H1 (cell line): ENCODE measurements around the gene MARK3. TPM values are rescaled to one million over a fixed set of nuclear protein-coding genes. Genes with fewer than 3 reads are reported as not detected.

Experiments
- CTCF ChIA-PET: fragments of 300-600 bp; sonication (Branson Sonifier 250); formaldehyde crosslinking; loops from one replicate; lab custom pipeline; 2021; ENCODE audit not compliant: partially characterized antibody; lab: Charles Lee
- POLR2A ChIA-PET: fragments of 300-600 bp; sonication (Branson Sonifier 250); formaldehyde crosslinking; loops from one replicate; lab custom pipeline; 2021; ENCODE audit warnings: inconsistent platforms; ENCODE audit not compliant: partially characterized antibody; lab: Charles Lee
- DNase-seq, 2 experiments: peaks; one replicate each; pipeline versions ENCODE4 v3.0.0 to v3.0.0-alpha.2; 2010 to 2022; ENCODE audit warnings: low spot score in 2 of 2, low read depth in 1 of 2, mixed read lengths in 1 of 2
- FAIRE-seq: peaks from 2 replicates; lab custom pipeline; 2011; peaks lifted over from hg19 to GRCh38; lab: Jason Lieb, UNC
- H2AFZ ChIP-seq: 2 replicates; pipeline ENCODE4 v1.8.1; 2012; ENCODE audit warnings: low read length, inconsistent platforms
- H2AK5ac ChIP-seq: 2 replicates; pipeline ENCODE4 v1.6.1; 2013; ENCODE audit warnings: low read depth, low read length
- H2BK120ac ChIP-seq: replicated peaks from 2 replicates; pipeline ENCODE3; 2013; ENCODE audit warnings: low read depth, low read length, inconsistent platforms
- H2BK12ac ChIP-seq: 2 replicates; pipeline ENCODE4 v1.6.1; 2013; ENCODE audit warnings: low read depth, low read length
- H2BK15ac ChIP-seq: 2 replicates; pipeline ENCODE4 v1.6.1; 2013; ENCODE audit warnings: low read length
- H2BK20ac ChIP-seq: 2 replicates; pipeline ENCODE4 v1.6.1; 2013; ENCODE audit warnings: low read length
- H2BK5ac ChIP-seq: 2 replicates; pipeline ENCODE4 v1.6.1; 2013; ENCODE audit warnings: low read depth, low read length
- H3K14ac ChIP-seq: 2 replicates; pipeline ENCODE4 v1.6.1; 2013; ENCODE audit warnings: inconsistent platforms; ENCODE audit not compliant: insufficient read length
- H3K18ac ChIP-seq: 2 replicates; pipeline ENCODE4 v1.6.1; 2013; ENCODE audit warnings: low read length; ENCODE audit errors: extremely low read depth
- H3K23ac ChIP-seq: 2 replicates; pipeline ENCODE4 v1.6.1; 2013; ENCODE audit warnings: inconsistent platforms; ENCODE audit not compliant: insufficient read length
- H3K23me2 ChIP-seq: 2 replicates; pipeline ENCODE4 v1.6.1; 2013; ENCODE audit warnings: low read depth, low read length
- H3K27ac ChIP-seq: 2 replicates; pipeline ENCODE4 v1.6.1; 2011; ENCODE audit warnings: low read depth, low read length, inconsistent platforms
- H3K27me3 ChIP-seq, 4 experiments: replicated peaks in 1 of 4; 1 replicate in 1 of 4; 2 replicates in 3 of 4; pipeline versions ENCODE4 v1.6.1 to v1.8.1; 2011 to 2013; ENCODE audit warnings: low read length in 3 of 4, mild to moderate bottlenecking in 3 of 4, inconsistent platforms in 2 of 4, mixed read lengths in 2 of 4, moderate library complexity in 1 of 4; ENCODE audit not compliant: control insufficient read depth in 3 of 4, insufficient read depth in 3 of 4; ENCODE audit errors: extremely low read depth in 1 of 4
- H3K36me3 ChIP-seq, 4 experiments: 2 replicates each; pipeline versions ENCODE4 v1.6.1 to v1.8.1; 2011 to 2013; ENCODE audit warnings: mild to moderate bottlenecking in 4 of 4, low read length in 3 of 4, moderate library complexity in 2 of 4, control low read depth in 1 of 4, inconsistent platforms in 1 of 4; ENCODE audit not compliant: insufficient read depth in 4 of 4, control insufficient read depth in 2 of 4
- H3K4ac ChIP-seq: replicated peaks from 2 replicates; pipeline ENCODE3; 2013; ENCODE audit warnings: low read length, low read depth, mixed read lengths, inconsistent platforms; ENCODE audit not compliant: insufficient read length
- H3K4me1 ChIP-seq, 4 experiments: replicated peaks in 1 of 4; 1 replicate in 1 of 4; 2 replicates in 3 of 4; pipeline versions ENCODE4 v1.6.1 to v1.8.1; 2011 to 2013; ENCODE audit warnings: low read length in 3 of 4, inconsistent platforms in 2 of 4, mixed read lengths in 1 of 4; ENCODE audit not compliant: insufficient read depth in 4 of 4, control insufficient read depth in 3 of 4
- H3K4me2 ChIP-seq, 2 experiments: 2 replicates each; pipeline versions ENCODE4 v1.6.1 to v1.8.1; 2011 to 2013; ENCODE audit warnings: low read depth in 2 of 2, low read length in 2 of 2, control low read depth in 1 of 2, inconsistent platforms in 1 of 2, mild to moderate bottlenecking in 1 of 2; ENCODE audit not compliant: insufficient read depth in 1 of 2
- H3K4me3 ChIP-seq, 4 experiments: fragments of 200-600, 300-600 bp in 1 of 4; sonication (generic), shearing (Covaris generic), sonication (Bioruptor Twin) in 1 of 4; 2 replicates each; pipeline versions ENCODE4 v1.5.1 to v1.8.1; 2011 to 2016; ENCODE audit warnings: low read length in 4 of 4, low read depth in 3 of 4, control low read depth in 2 of 4, inconsistent platforms in 2 of 4, mild to moderate bottlenecking in 2 of 4, mixed read lengths in 1 of 4, moderate library complexity in 1 of 4; ENCODE audit not compliant: insufficient read depth in 2 of 4; ENCODE audit errors: extremely low read depth in 1 of 4
- H3K56ac ChIP-seq: replicated peaks from 2 replicates; pipeline ENCODE3; 2013; ENCODE audit warnings: low read depth, mild to moderate bottlenecking, mixed read lengths, low read length, inconsistent platforms; ENCODE audit not compliant: insufficient read length
- H3K79me1 ChIP-seq: 2 replicates; pipeline ENCODE4 v1.6.1; 2013; ENCODE audit warnings: low read depth, low read length, control low read depth
- H3K79me2 ChIP-seq, 2 experiments: 2 replicates each; pipeline versions ENCODE4 v1.6.1 to v1.8.1; 2012 to 2013; ENCODE audit warnings: low read length in 2 of 2, mild to moderate bottlenecking in 2 of 2, inconsistent platforms in 1 of 2; ENCODE audit not compliant: insufficient read depth in 2 of 2, control insufficient read depth in 1 of 2
- H3K9ac ChIP-seq, 4 experiments: replicated peaks in 1 of 4; 1 replicate in 1 of 4; 2 replicates in 3 of 4; pipeline versions ENCODE4 v1.6.1 to v1.8.1; 2011 to 2013; ENCODE audit warnings: low read depth in 3 of 4, low read length in 3 of 4, control low read depth in 2 of 4, mild to moderate bottlenecking in 2 of 4, moderate library complexity in 2 of 4, inconsistent platforms in 1 of 4; ENCODE audit errors: extremely low read depth in 1 of 4
- H3K9me3 ChIP-seq, 2 experiments: 2 replicates each; pipeline versions ENCODE4 v1.6.1 to v1.8.1; 2012 to 2013; ENCODE audit warnings: mild to moderate bottlenecking in 2 of 2, moderate library complexity in 2 of 2, control low read depth in 1 of 2, inconsistent platforms in 1 of 2, low read depth in 1 of 2, low read length in 1 of 2, mixed read lengths in 1 of 2; ENCODE audit not compliant: insufficient read depth in 2 of 2
- H4K20me1 ChIP-seq, 2 experiments: replicated peaks in 1 of 2; 2 replicates each; pipeline versions ENCODE3 to v1.8.1; 2011 to 2013; ENCODE audit warnings: inconsistent platforms in 2 of 2, low read length in 2 of 2, mild to moderate bottlenecking in 1 of 2; ENCODE audit not compliant: insufficient read depth in 2 of 2, control insufficient read depth in 1 of 2
- H4K5ac ChIP-seq: 2 replicates; pipeline ENCODE4 v1.6.1; 2013; ENCODE audit warnings: low read length, low read depth, mixed read lengths, inconsistent platforms; ENCODE audit not compliant: insufficient read length
- H4K8ac ChIP-seq: 2 replicates; pipeline ENCODE4 v1.8.0; 2013; ENCODE audit warnings: mild to moderate bottlenecking, moderate library complexity, low read length, inconsistent platforms; ENCODE audit not compliant: insufficient read depth; ENCODE audit errors: extremely low read depth
- H4K91ac ChIP-seq: replicated peaks from 2 replicates; pipeline ENCODE3; 2013; ENCODE audit warnings: low read length, mixed read lengths, inconsistent platforms; ENCODE audit not compliant: insufficient read length
- CBX8 ChIP-seq: fragments of 300-800, 300-1000 bp; sonication (generic); IDR thresholded peaks from 2 replicates; pipeline ENCODE4 v1.7.1; 2016; ENCODE audit warnings: low read depth, low read length, borderline replicate concordance
- RNF2 ChIP-seq: fragments of 200-900, 300-1000 bp; sonication (generic); IDR thresholded peaks from 2 replicates; pipeline ENCODE4 v1.7.1; 2016; ENCODE audit warnings: borderline replicate concordance, low read depth, mild to moderate bottlenecking, antibody characterized with exemption, low read length; ENCODE audit not compliant: poor library complexity, severe bottlenecking; ENCODE audit errors: missing control alignments
- WGBS, 2 experiments: shearing (Covaris generic) in 1 of 2; methylation state at CpG; one replicate each; pipeline versions ENCODE4 v1.1.6 to v1.1.7; 2013 to 2015; ENCODE audit warnings: low lambda C conversion rate in 2 of 2, mixed read lengths in 2 of 2, inconsistent platforms in 1 of 2, low coverage in 1 of 2, missing lambda C conversion rate in 1 of 2; ENCODE audit not compliant: insufficient replicate concordance in 2 of 2, insufficient coverage in 1 of 2, insufficient read length in 1 of 2; ENCODE audit errors: extremely low coverage in 1 of 2, missing lambda C conversion rate in 1 of 2; 5-methylcytosine and 5-hydroxymethylcytosine counted together
- polyA plus RNA-seq, 7 experiments: library from polyadenylated mRNA; depleted of rRNA in 3 of 7; stranded (reverse) in 5 of 7; unstranded in 2 of 7; fragments of >200 nt in 5 of 7; fragments of 200-250 nt in 2 of 7; gene quantifications; 1 replicate in 5 of 7; 2 replicates in 1 of 7; 4 replicates in 1 of 7; pipeline versions ENCODE4 v1.2.1 to v1.2.3, GENCODE V29; 2011 to 2013; ENCODE audit warnings: missing spikeins in 2 of 7, mixed read lengths in 2 of 7
- total RNA-seq: library from RNA; stranded (reverse); fragmentation: NEBNext Ultra II Directional; extraction: Animal tissue kit (Norgen Biotek cat#: 25700); gene quantifications from 2 replicates; pipeline ENCODE4 v1.2.1, GENCODE V29; 2021

MARK3 gene
- total and polyA plus RNA-seq, 2 of the 8 experiments (the other 6 are each of a cell fraction or from before 2014, with no cell fraction given): 39.4 to 76.9 TPM

GRCh38 chr14:103509864-103510723 lies 124.9 kb downstream of the MARK3 start:
- Histone ChIP-seq H3K56ac (no peak overlapping the region), H3K9me3 (no peaks in the 10 kb centered on the region), H3K23me2 (no peaks in the 10 kb centered on the region), H3K4me2 (no peak overlapping the region), H3K79me1 (no peaks in the 10 kb centered on the region), H2AFZ (no peak overlapping the region), H3K4ac (no peak overlapping the region), H2BK20ac (no peak overlapping the region), H3K4me1 (no peaks in the 10 kb centered on the region), H4K8ac (no peak overlapping the region), H2BK5ac (no peak overlapping the region), H3K23ac (no peak overlapping the region), H3K27ac (no peak overlapping the region), H3K36me3 (peaks cover 2 to 20% (median 5%) of the 10 kb centered on the region in 4 experiments; a peak in 5 of 8 replicates), H2BK120ac (no peak overlapping the region), H2AK5ac (no peak overlapping the region; the same call in 1 of the 2 replicates), H3K79me2 (no peaks in the 10 kb centered on the region), H3K27me3 (no peaks in the 10 kb centered on the region), H2BK12ac (no peak overlapping the region), H3K18ac (no peak overlapping the region), H4K91ac (no peak overlapping the region), H3K4me3 (no peak overlapping the region), H3K9ac (no peak overlapping the region), H4K5ac (no peak overlapping the region), H4K20me1 (peaks cover 0 to 3% of the 10 kb centered on the region in 2 experiments), H3K14ac (no peak overlapping the region), H2BK15ac (no peak overlapping the region)
- ChIA-PET POLR2A (interaction anchor here (0.8 to 5.8 kb wide), 7 partner anchors 10 to 405 kb away, joined by 3 to 76 read pairs (median 4); partner anchors contain the start of genes BAG5 and CKB), CTCF (interaction anchor here (0.6 to 31.3 kb wide), 8 partner anchors 9 to 467 kb away, joined by 3 to 921 read pairs (median 10); partner anchors contain the start of gene TRMT61A)
- 90% methylated on average over 11 of the region's 11 CpGs; no CpG with 5 or more reads in 1 of the 2 experiments for WGBS, 2 experiments
- peak; percentile 2 for TF ChIP-seq RNF2
- TF ChIP-seq CBX8: no peak
- DNase-seq: no peak
- no peak for FAIRE-seq
